ENCODE data around the gene PTPN5. TPM values are rescaled to one million over a fixed set of nuclear protein-coding genes. Genes with fewer than 3 reads are reported as not detected.
A peak's percentile ranks its signal among the peaks of the same experiment; 100 is the strongest.

Gene PTPN5
- total RNA-seq, 3 donors from 2014 or later = 0.14 to 0.92 (median 0.17) TPM

DNA sequence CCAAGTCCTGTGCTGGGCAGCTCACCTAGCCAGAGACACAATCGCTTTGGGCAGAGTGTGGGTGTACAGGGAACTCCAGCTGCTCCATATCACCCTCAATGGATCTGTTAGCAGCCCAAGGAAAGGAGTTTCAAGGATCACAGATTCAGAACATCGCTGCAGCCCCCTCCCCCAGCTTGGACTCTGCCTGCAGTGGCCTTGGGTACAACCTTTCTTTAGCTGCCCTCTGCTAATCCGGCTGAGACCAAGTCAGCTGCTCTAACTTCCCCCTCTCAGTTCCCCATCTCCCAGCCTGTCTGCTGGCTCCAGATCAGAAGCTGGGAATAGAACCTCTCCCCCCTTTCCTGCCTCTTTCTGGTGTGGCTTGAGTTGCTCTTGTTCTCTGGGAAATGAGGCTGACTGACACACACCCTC lies 91.7 kb downstream of the PTPN5 start:
- Histone ChIP-seq H3K36me3 (ENCODE audit: low read depth) (no peaks in the 10 kb centered on the region), H3K4me3 (no peak overlapping the region), H3K4me1 (ENCODE audit: low read depth) (peaks cover 2% of the 10 kb centered on the region), H3K9me3 (no peaks in the 10 kb centered on the region)
- no peak for ATAC-seq
- peak in 1 of 3 donors; percentile 28 for DNase-seq
- TF ChIP-seq, protein P1, sequence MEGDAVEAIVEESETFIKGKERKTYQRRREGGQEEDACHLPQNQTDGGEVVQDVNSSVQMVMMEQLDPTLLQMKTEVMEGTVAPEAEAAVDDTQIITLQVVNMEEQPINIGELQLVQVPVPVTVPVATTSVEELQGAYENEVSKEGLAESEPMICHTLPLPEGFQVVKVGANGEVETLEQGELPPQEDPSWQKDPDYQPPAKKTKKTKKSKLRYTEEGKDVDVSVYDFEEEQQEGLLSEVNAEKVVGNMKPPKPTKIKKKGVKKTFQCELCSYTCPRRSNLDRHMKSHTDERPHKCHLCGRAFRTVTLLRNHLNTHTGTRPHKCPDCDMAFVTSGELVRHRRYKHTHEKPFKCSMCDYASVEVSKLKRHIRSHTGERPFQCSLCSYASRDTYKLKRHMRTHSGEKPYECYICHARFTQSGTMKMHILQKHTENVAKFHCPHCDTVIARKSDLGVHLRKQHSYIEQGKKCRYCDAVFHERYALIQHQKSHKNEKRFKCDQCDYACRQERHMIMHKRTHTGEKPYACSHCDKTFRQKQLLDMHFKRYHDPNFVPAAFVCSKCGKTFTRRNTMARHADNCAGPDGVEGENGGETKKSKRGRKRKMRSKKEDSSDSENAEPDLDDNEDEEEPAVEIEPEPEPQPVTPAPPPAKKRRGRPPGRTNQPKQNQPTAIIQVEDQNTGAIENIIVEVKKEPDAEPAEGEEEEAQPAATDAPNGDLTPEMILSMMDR (IDR thresholded peaks at IDR 0.05) = no peak
- intact Hi-C loops (cut with DNase I, micrococcal nuclease) = no loop called here

DNA sequence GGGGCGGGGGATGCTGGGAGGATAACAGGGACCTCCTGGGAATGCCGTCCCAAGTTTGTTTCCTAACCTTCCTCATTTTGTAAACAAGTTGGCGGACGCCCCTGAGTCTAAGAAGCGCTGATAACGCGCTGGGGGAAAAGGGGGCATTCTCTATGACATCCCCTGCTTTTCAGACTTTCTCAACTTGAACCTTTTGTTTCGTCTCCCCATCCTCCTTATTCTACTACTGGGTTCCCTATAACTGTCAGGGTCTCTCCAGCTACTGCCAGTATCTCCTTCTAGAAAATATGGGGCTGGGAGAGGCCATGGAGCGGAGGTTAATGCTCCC lies 92.4 kb downstream of the PTPN5 start:
- no peak for DNase-seq
- intact Hi-C loops (cut with DNase I, micrococcal nuclease) = no loop called here
- no peaks in the 10 kb centered on the region for H3K36me3 ChIP-seq (ENCODE audit: low read depth)
- no peaks in the 10 kb centered on the region for H3K9me3 ChIP-seq
- no peak for ATAC-seq
- peaks cover 2% of the 10 kb centered on the region for H3K4me1 ChIP-seq (ENCODE audit: low read depth)
- TF ChIP-seq, protein P1 (IDR thresholded peaks at IDR 0.05) = no peak
- no peak overlapping the region for H3K4me3 ChIP-seq

DNA sequence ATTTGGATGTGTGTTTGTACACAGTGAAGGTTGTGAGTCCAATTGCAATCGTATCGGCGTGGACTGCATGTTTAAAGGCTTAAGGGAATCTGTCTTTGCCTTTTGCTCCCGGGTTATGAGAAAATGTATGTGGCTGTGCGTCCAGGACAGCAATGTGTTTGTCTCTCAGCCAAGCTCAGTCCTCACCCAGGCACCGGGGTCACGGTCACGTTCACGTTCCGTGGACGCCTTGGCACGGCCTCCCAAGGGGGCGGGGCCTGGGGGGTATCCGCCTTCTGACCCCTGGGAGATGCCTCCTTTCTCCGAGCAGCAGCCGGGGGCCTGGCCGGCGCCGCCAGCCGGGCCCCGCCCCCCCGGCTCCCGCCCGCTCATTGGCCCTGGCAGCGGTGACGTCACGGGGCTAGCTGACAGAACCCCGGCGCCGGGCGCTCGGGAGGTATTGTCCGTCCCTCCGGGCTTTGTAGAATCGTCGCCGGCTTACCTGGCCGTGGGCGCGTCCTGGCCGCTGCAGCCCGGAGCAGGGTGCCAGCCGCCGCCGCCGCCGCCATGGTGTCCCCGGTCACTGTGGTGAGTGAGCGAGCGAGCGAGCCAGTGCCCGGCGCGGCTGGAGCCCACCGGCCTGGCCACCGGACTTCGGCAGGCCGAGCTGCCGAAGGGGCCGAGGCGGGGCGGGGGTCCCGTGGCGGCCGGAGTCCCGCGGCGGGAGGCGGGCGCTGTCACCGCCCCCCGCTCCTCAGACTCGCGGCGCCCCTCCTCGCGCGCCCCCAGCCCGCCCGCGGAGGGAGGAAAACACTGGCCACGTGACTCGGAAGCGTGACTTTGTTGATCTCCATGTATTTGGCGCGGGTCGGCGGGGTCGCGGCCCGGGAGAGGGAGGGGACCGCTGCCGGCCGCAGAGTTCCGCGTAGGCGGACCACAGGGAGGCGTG lies 93.0 kb downstream of the PTPN5 start, which contains the start of gene TMEM86A:
TSS of gene TMEM86A (plus strand) at position 439 of the 928 bp plus-strand sequence. CDS start at position 547, 108 bp downstream.
- H3K4me3 ChIP-seq = peak within 1 kb of the TSS; percentile 27
- ATAC-seq = peak; percentile 96
- TF ChIP-seq, protein P1 (IDR thresholded peaks at IDR 0.05) = no peak
- intact Hi-C loops (cut with DNase I, micrococcal nuclease) = no loop called here
- no peaks in the 10 kb centered on the region for H3K9me3 ChIP-seq
- DNase-seq = peak; percentile 94 to 96 (median 95)
- H3K36me3 ChIP-seq (ENCODE audit: low read depth) = no peaks in the 10 kb centered on the region
- peaks cover 2% of the 10 kb centered on the region for H3K4me1 ChIP-seq (ENCODE audit: low read depth)

DNA sequence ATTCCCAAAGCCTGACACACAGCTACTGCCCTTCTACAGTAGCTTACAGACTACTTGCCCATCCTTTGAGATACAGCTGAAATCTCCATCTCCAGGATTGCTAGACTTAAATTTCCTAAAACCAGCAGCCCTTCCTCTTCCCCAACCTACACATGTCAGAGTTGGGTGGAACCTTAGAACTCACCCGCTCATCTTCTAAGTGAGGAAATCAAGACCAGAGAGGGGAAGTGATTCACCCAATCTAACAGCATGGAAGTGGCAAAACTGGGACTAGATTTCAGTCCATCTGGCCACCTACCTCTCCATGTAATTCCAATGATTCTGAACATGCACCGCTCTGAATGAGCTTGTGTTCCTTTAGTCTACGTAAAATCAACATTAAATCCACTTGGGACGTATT lies 94.0 kb downstream of the PTPN5 start:
- Histone ChIP-seq H3K9me3 (no peaks in the 10 kb centered on the region), H3K36me3 (ENCODE audit: low read depth) (no peaks in the 10 kb centered on the region), H3K4me1 (ENCODE audit: low read depth) (peaks cover 2% of the 10 kb centered on the region), H3K4me3 (no peak overlapping the region)
- DNase-seq = no peak
- TF ChIP-seq, protein P1 (IDR thresholded peaks at IDR 0.05) = no peak
- intact Hi-C loops (cut with DNase I, micrococcal nuclease) = no loop called here
- ATAC-seq = no peak

DNA sequence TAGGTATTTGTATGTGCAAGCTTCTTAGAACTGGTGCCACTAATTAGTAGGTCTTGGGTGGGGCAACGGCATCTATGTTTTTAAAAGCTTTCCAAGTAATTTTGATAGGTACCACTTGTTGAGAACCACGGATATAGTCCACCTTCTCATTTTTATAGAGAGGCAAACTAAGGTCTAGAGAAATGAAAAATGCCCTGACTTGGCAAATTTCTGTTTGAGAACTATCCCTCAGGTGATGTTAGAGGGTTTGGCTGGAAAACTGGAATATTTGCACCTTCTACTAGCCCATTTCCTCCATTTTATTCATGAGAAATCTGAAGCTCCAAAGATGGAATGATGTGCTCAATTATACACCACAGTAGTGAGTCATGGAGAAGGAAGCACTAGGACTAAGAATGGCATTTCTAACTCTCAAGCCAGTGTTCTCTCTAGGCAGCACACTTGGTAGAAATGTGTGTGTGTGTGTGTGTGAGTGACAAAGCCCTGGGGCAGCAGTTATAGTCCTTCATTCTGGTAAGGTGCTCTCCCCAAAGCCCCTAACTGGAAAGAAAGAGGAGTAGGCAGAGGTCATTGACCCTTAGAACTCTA lies 94.9 kb downstream of the PTPN5 start:
- Histone ChIP-seq H3K9me3 (no peaks in the 10 kb centered on the region), H3K36me3 (ENCODE audit: low read depth) (no peaks in the 10 kb centered on the region), H3K4me3 (no peak overlapping the region), H3K4me1 (ENCODE audit: low read depth) (peaks cover 2% of the 10 kb centered on the region)
- TF ChIP-seq, protein P1 (IDR thresholded peaks at IDR 0.05) = no peak
- ATAC-seq (no peak), DNase-seq (no peak)
- intact Hi-C loops (cut with DNase I, micrococcal nuclease) = no loop called here
